Measurements from ENCODE around the gene THAP10. TPM values are rescaled to one million over a fixed set of nuclear protein-coding genes. Genes with fewer than 3 reads are reported as not detected.

THAP10 gene
- polyA plus RNA-seq, 2 of the 4 experiments (the other 2 are of a cell fraction), result 6.8 to 9.4 TPM

- no peak overlapping the region for H3K4me2 ChIP-seq
- ATAC-seq (no peak), FAIRE-seq (no peak), DNase-seq (ENCODE audit: low read depth in 1 of 2, low spot score in 1 of 2) (no peak)
- TF ChIP-seq RARB (CRISPR knock-in tag; IDR thresholded peaks at IDR 0.05) (no peak), CHD2 (IDR thresholded peaks at IDR 0.05; ENCODE audit: low read length, partially characterized antibody) (no peak), FOXS1 (CRISPR knock-in tag; IDR thresholded peaks at IDR 0.05) (no peak), RNF2 (IDR thresholded peaks at IDR 0.05; ENCODE audit: borderline replicate concordance, low read depth) (no peak), HDAC2 (IDR thresholded peaks at IDR 0.05) (no peak), JUN (IDR thresholded peaks at IDR 0.05) (no peak), CBX2 (IDR thresholded peaks at IDR 0.05; ENCODE audit: borderline replicate concordance, low read depth) (no peak), JUNB (IDR thresholded peaks at IDR 0.05) (no peak), TP53 (CRISPR knock-in tag; IDR thresholded peaks at IDR 0.05) (no peak), EHMT2 (IDR thresholded peaks at IDR 0.05; ENCODE audit: low read depth) (no peak), REST (IDR thresholded peaks at IDR 0.05) (no peak), MAX (IDR thresholded peaks at IDR 0.05) (no peak), ZC3H11A (IDR thresholded peaks at IDR 0.05) (no peak), BHLHE40 (IDR thresholded peaks at IDR 0.05; ENCODE audit: low read depth, low read length) (no peak), EP300 (IDR thresholded peaks at IDR 0.05) (no peak), PBX3 (IDR thresholded peaks at IDR 0.05) (no peak)
- no peaks in the 10 kb centered on the region for H3K9me3 ChIP-seq
- no peak overlapping the region for H3K27ac ChIP-seq
- H3K4me3 ChIP-seq, result no peak overlapping the region
- 84% methylated on average over 6 of the region's 6 CpGs for WGBS (ENCODE audit: missing lambda C conversion rate)
- CTCF ChIA-PET, result interaction anchor here (1.1 kb wide), 1 partner anchor 17 kb away, joined by 3 read pairs; no protein-coding TSS in a partner anchor
- POLR2A ChIA-PET, result no interaction called here
- no peaks in the 10 kb centered on the region for H3K4me1 ChIP-seq
Observed at GRCh38 chr15:70917955-70918354, 25.7 kb upstream of the THAP10 start.

- H3K4me3 ChIP-seq, result no peak overlapping the region
- no peak; a peak in 1 of 6 replicates for ATAC-seq
- no peak overlapping the region for H3K4me2 ChIP-seq
- no peak overlapping the region for H3K27ac ChIP-seq
- no peak for DNase-seq (ENCODE audit: low read depth in 1 of 2, low spot score in 1 of 2)
- ChIA-PET CTCF (interaction anchor here (1.0 to 2.3 kb wide), 3 partner anchors 14 to 527 kb away, joined by 3 to 7 read pairs (median 3); partner anchors contain the start of gene LRRC49), POLR2A (no interaction called here)
- no peak for TF ChIP-seq ESRRA (IDR thresholded peaks at IDR 0.05; ENCODE audit: borderline replicate concordance, low read length)
- TF ChIP-seq MAX (IDR thresholded peaks at IDR 0.05), result no peak
- no peak for TF ChIP-seq CBX2 (IDR thresholded peaks at IDR 0.05; ENCODE audit: borderline replicate concordance, low read depth)
- no peak for TF ChIP-seq NR3C1 (IDR thresholded peaks at IDR 0.05)
- no peak for TF ChIP-seq ZFP36 (IDR thresholded peaks at IDR 0.05; ENCODE audit: borderline replicate concordance, partially characterized antibody)
- TF ChIP-seq RCOR1 (IDR thresholded peaks at IDR 0.05; ENCODE audit: low read depth, low read length), result no peak
- no peak for TF ChIP-seq CHD2 (IDR thresholded peaks at IDR 0.05; ENCODE audit: low read length, partially characterized antibody)
- no peak for TF ChIP-seq CEBPB (IDR thresholded peaks at IDR 0.05)
- TF ChIP-seq JUNB (IDR thresholded peaks at IDR 0.05), result no peak
- TF ChIP-seq USF2 (IDR thresholded peaks at IDR 0.05), result no peak
- TF ChIP-seq SREBF2 (IDR thresholded peaks at IDR 0.05), result no peak
- TF ChIP-seq MAFK (IDR thresholded peaks at IDR 0.05; ENCODE audit: partially characterized antibody), result no peak
- no peak for TF ChIP-seq HEYL (CRISPR knock-in tag; IDR thresholded peaks at IDR 0.05)
- H3K4me1 ChIP-seq, result peaks cover 5% of the 10 kb centered on the region; the same call in 1 of the 3 replicates
- H3K9me3 ChIP-seq, result no peaks in the 10 kb centered on the region
- no peak for FAIRE-seq
- 70% methylated on average over 10 of the region's 10 CpGs for WGBS (ENCODE audit: missing lambda C conversion rate)
Observed at GRCh38 chr15:70916531-70916930, 24.3 kb upstream of the THAP10 start.

Data from A549 (cell line).